ENCODE measurements around the gene KANSL1.

DNA sequence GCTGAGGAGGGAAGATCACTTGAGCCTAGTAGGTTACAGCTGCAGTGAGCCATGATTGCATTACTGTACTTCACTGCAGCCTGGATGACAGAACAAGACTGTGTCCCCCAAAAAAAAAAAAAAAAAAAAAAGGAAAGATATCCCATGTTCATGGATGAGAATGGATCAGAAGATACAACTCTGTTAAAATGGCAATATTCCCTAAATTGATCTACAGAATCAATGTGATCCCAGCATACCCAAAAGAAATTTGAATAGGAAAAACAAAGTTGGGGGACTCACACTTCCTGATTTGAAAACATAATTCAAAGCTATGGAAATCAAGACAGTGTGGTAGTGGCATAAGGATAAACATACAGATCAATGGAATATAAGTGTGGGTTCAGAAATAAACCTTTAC lies 12.7 kb upstream of the KANSL1 start:
- TF ChIP-seq, protein P1, sequence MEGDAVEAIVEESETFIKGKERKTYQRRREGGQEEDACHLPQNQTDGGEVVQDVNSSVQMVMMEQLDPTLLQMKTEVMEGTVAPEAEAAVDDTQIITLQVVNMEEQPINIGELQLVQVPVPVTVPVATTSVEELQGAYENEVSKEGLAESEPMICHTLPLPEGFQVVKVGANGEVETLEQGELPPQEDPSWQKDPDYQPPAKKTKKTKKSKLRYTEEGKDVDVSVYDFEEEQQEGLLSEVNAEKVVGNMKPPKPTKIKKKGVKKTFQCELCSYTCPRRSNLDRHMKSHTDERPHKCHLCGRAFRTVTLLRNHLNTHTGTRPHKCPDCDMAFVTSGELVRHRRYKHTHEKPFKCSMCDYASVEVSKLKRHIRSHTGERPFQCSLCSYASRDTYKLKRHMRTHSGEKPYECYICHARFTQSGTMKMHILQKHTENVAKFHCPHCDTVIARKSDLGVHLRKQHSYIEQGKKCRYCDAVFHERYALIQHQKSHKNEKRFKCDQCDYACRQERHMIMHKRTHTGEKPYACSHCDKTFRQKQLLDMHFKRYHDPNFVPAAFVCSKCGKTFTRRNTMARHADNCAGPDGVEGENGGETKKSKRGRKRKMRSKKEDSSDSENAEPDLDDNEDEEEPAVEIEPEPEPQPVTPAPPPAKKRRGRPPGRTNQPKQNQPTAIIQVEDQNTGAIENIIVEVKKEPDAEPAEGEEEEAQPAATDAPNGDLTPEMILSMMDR (conservative IDR thresholded peaks at IDR 0.05 in 1 of 2, IDR thresholded peaks at IDR 0.05 in 1 of 2; ENCODE audit: extremely low read depth in 1 of 2, insufficient read depth in 1 of 2, low read depth in 1 of 2, low read length in 2 of 2), result no peak
- no peak for TF ChIP-seq EZH2 (IDR thresholded peaks at IDR 0.05; ENCODE audit: borderline replicate concordance, low read length)
